OCI-LY7 (cell line): ENCODE data around the gene AKAP13.

Source experiments
- EZH2phosphoT487 ChIP-seq: fragments of 200-600 bp; sonication (generic); IDR thresholded peaks from 2 replicates; pipeline ENCODE4 v1.6.1; 2018; ENCODE audit warnings: low read depth, borderline replicate concordance, mild to moderate bottlenecking, mixed run types, antibody characterized with exemption, low read length, moderate library complexity, mixed read lengths
- TF ChIP-seq, protein P1 (sequence below): fragments of 200-600 bp; sonication (generic); conservative IDR thresholded peaks from 2 replicates; pipeline ENCODE4 v1.5.1; 2014; ENCODE audit warnings: mild to moderate bottlenecking, antibody characterized with exemption, low read length, moderate library complexity, mixed read lengths

- TF ChIP-seq, protein P1, sequence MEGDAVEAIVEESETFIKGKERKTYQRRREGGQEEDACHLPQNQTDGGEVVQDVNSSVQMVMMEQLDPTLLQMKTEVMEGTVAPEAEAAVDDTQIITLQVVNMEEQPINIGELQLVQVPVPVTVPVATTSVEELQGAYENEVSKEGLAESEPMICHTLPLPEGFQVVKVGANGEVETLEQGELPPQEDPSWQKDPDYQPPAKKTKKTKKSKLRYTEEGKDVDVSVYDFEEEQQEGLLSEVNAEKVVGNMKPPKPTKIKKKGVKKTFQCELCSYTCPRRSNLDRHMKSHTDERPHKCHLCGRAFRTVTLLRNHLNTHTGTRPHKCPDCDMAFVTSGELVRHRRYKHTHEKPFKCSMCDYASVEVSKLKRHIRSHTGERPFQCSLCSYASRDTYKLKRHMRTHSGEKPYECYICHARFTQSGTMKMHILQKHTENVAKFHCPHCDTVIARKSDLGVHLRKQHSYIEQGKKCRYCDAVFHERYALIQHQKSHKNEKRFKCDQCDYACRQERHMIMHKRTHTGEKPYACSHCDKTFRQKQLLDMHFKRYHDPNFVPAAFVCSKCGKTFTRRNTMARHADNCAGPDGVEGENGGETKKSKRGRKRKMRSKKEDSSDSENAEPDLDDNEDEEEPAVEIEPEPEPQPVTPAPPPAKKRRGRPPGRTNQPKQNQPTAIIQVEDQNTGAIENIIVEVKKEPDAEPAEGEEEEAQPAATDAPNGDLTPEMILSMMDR, result no peak
- no peak for TF ChIP-seq EZH2phosphoT487
Measured at GRCh38 chr15:85563731-85564130, 183.3 kb downstream of the AKAP13 start.
